K562 (cell line): ENCODE measurements around the gene TALDO1. TPM values are rescaled to one million over a fixed set of nuclear protein-coding genes. Genes with fewer than 3 reads are reported as not detected.

Experiments used
- BCL6 ChIP-seq: fragments of 250-450 bp; sonication (Bioruptor Pico); IDR thresholded peaks from 2 replicates; pipeline ENCODE4 v1.4.0; 2020
- CBX3 ChIP-seq, 2 experiments: IDR thresholded peaks; 1 replicate in 1 of 2; 2 replicates in 1 of 2; pipeline ENCODE4 v1.6.1; 2012; ENCODE audit warnings: inconsistent platforms in 2 of 2, low read length in 2 of 2, borderline replicate concordance in 1 of 2, control low read depth in 1 of 2
- CHD1 ChIP-seq: fragments of 200-600 bp; sonication (generic); IDR thresholded peaks from one replicate; pipeline ENCODE4 v1.6.1; 2012; ENCODE audit warnings: mild to moderate bottlenecking, moderate library complexity, low read length, inconsistent platforms
- ETV6 ChIP-seq, 3 experiments: fragments of 150-350 bp in 1 of 3; sonication (generic) in 1 of 3; formaldehyde crosslinking in 1 of 3; IDR thresholded peaks; 2 replicates each; pipeline versions ENCODE4 v1.6.1 to v1.8.0; 2014 to 2022; ENCODE audit warnings: borderline replicate concordance in 2 of 3, low read depth in 2 of 3, antibody characterized with exemption in 1 of 3, low read length in 1 of 3, mild to moderate bottlenecking in 1 of 3, missing genetic modification reagents in 1 of 3
- EWSR1 ChIP-seq: fragments of 450-650 bp; IDR thresholded peaks from 2 replicates; pipeline ENCODE4 v1.6.1; 2018; ENCODE audit warnings: borderline replicate concordance, mild to moderate bottlenecking, low read depth, moderate library complexity; ENCODE audit not compliant: partially characterized antibody
- HDAC1 ChIP-seq, 2 experiments: fragments of 450-650 bp; IDR thresholded peaks; 2 replicates each; pipeline ENCODE4 v1.6.1; 2016 to 2017; ENCODE audit warnings: inconsistent platforms in 1 of 2, mild to moderate bottlenecking in 1 of 2, moderate library complexity in 1 of 2
- KLF1 ChIP-seq: fragments of 450-650 bp; IDR thresholded peaks from 2 replicates; pipeline ENCODE4 v1.6.1; 2016; ENCODE audit warnings: missing genetic modification characterization, missing compliant biosample characterization
- MCM2 ChIP-seq: fragments of 450-650 bp; IDR thresholded peaks from 2 replicates; pipeline ENCODE4 v1.6.1; 2017; ENCODE audit warnings: low read depth, mild to moderate bottlenecking
- NR2C2 ChIP-seq, 2 experiments: fragments of 200-800 bp in 1 of 2; sonication (Bioruptor generic) in 1 of 2; sonication (generic) in 1 of 2; formaldehyde crosslinking in 1 of 2; IDR thresholded peaks; 2 replicates each; pipeline versions ENCODE4 v1.6.1 to v1.8.0; 2016 to 2022; ENCODE audit warnings: mild to moderate bottlenecking in 1 of 2, missing compliant biosample characterization in 1 of 2, missing genetic modification characterization in 1 of 2, missing genetic modification reagents in 1 of 2
- PHTF2 ChIP-seq: fragments of 250-450 bp; sonication (Bioruptor Pico); IDR thresholded peaks from 2 replicates; pipeline ENCODE4 v1.5.0; 2021; ENCODE audit warnings: mild to moderate bottlenecking
- PML ChIP-seq: IDR thresholded peaks from 2 replicates; pipeline ENCODE4 v1.6.1; 2012; ENCODE audit warnings: low read length, inconsistent platforms
- POLR2AphosphoS2 ChIP-seq: IDR thresholded peaks from 2 replicates; pipeline ENCODE4 v1.6.1; 2012; ENCODE audit warnings: low read length, improper control_type of control experiment
- PRMT5 ChIP-seq: sonication (generic); formaldehyde crosslinking; IDR thresholded peaks from 2 replicates; pipeline ENCODE4 v1.5.0; 2020; ENCODE audit warnings: missing genetic modification reagents
- PYGO2 ChIP-seq: fragments of 450-650 bp; IDR thresholded peaks from 2 replicates; pipeline ENCODE4 v1.6.1; 2016; ENCODE audit warnings: mild to moderate bottlenecking, missing genetic modification characterization, moderate library complexity, missing compliant biosample characterization
- RBM34 ChIP-seq: fragments of 200-400 bp; formaldehyde crosslinking; IDR thresholded peaks from 2 replicates; pipeline ENCODE4 v1.6.1; 2018; ENCODE audit warnings: low read length, borderline replicate concordance; ENCODE audit not compliant: insufficient read depth
- SLC30A9 ChIP-seq: fragments of 250-450 bp; sonication (Bioruptor Pico); IDR thresholded peaks from 2 replicates; pipeline ENCODE4 v1.8.0; 2022; ENCODE audit warnings: mild to moderate bottlenecking, moderate library complexity
- SMAD3 ChIP-seq: fragments of 450-650 bp; formaldehyde crosslinking; conservative IDR thresholded peaks from 2 replicates; pipeline ENCODE4 v1.4.0; 2020; ENCODE audit warnings: mild to moderate bottlenecking
- ZNF764 ChIP-seq: fragments of 250-450 bp; sonication (Bioruptor Pico); IDR thresholded peaks from 2 replicates; pipeline ENCODE4 v1.4.0; 2020; ENCODE audit warnings: low read depth, mild to moderate bottlenecking, moderate library complexity
- polyA plus RNA-seq, 8 experiments: library from polyadenylated mRNA; depleted of rRNA in 4 of 8; stranded (reverse) in 5 of 8; unstranded in 3 of 8; fragments of >200 nt; fragmentation: Nextera tagmentation in 2 of 8; fragmentation: Illumina TruSeq in 1 of 8; extraction: Ambion mirVana in 2 of 8; extraction: Trizol in 1 of 8; gene quantifications; 2 replicates each; pipeline versions ENCODE4 v1.2.1 to v1.2.3, GENCODE V29; 2011 to 2014; ENCODE audit warnings: inconsistent platforms in 1 of 8, missing spikeins in 1 of 8
- total RNA-seq, 7 experiments: library from RNA; depleted of rRNA in 6 of 7; stranded (reverse); fragments of >200 nt in 6 of 7; fragmentation: Illumina TruSeq in 2 of 7; extraction: Trizol in 2 of 7; gene quantifications; 2 replicates each; pipeline versions ENCODE4 v1.2.1 to v1.2.3, GENCODE V29; 2011 to 2021; ENCODE audit warnings: low replicate concordance in 1 of 7
- TF ChIP-seq, protein P1 (sequence below): IDR thresholded peaks from 2 replicates; pipeline ENCODE4 v1.6.1; 2011; ENCODE audit not compliant: insufficient read length; ENCODE audit errors: extremely low read depth
- TF ChIP-seq, protein P2 (sequence below), 2 experiments: fragments of 450-650 bp in 1 of 2; sonication (generic) in 1 of 2; formaldehyde crosslinking; conservative IDR thresholded peaks; 2 replicates each; pipeline versions ENCODE4 v1.4.0 to v1.8.1; 2020 to 2022; ENCODE audit warnings: mild to moderate bottlenecking in 1 of 2, missing genetic modification reagents in 1 of 2
- TF ChIP-seq, protein P3 (sequence below): sonication (generic); formaldehyde crosslinking; IDR thresholded peaks from 2 replicates; pipeline ENCODE4 v1.8.0; 2023; ENCODE audit warnings: missing genetic modification reagents, mild to moderate bottlenecking, borderline replicate concordance

Gene TALDO1
- total and polyA plus RNA-seq, 9 of the 15 experiments (the other 6 are each of a cell fraction or from before 2014, with no cell fraction given) = 260 to 541 (median 441) TPM

DNA sequence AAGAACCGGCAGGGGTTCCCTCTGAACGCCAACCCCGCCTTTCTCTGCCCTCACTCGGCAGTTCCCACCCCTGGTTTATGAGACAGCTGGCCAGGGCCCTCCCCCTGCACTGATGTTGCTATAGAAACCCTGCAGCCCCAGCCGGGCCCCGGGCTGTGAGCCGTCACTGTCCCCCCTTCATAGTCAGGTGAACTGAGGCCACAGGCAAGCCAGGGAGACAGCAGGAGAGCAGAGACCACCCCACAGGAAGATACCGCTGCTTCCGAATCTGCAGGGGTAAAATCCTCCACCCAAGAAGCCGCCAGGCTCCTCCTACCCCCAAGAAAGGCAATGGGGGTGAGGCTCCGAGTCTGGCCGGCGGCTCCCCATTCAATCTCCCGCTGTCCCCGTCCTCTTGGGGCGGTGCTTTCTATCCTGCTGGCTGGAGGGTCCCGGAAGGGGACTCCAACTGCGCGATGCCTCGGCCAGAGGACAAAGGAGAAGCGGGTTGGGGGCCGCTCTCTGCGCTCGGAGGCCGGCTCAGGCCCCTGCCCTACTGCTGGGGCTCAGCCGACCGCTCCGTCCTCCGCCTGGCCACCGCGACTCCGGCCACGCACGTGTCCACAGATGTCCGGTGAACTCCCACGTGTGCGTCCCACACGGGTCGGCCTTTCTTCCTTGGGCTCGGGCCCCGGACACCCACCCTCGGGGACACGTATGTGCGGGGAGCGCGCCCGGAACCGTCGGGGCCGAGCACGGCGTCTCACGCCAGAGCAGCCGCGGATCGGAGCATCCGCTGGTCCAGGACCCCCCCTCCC, 50.2 kb downstream of the TALDO1 start (continued):
- TF ChIP-seq SLC30A9 (no peak), HDAC1 (IDR thresholded peaks at IDR 0.05) (peak in 1 of 2 experiments; percentile 85; a peak in 2 of 4 replicates), PHTF2 (CRISPR knock-in tag) (no peak), KLF1 (tag) (no peak), PML (no peak), SMAD3 (CRISPR knock-in tag) (no peak), PYGO2 (no peak), EWSR1 (no peak), ETV6 (IDR thresholded peaks at IDR 0.05; ENCODE audit: borderline replicate concordance in 1 of 2, low read depth in 2 of 2, low read length in 1 of 2) (no peak), ETV6 (CRISPR knock-in tag; IDR thresholded peaks at IDR 0.05; ENCODE audit: borderline replicate concordance) (no peak), CBX3 (IDR thresholded peaks at IDR 0.05; ENCODE audit: borderline replicate concordance in 1 of 2, low read length in 2 of 2) (no peak), CHD1 (no peak), ZNF764 (no peak), POLR2AphosphoS2 (no peak), NR2C2 (CRISPR knock-in tag; IDR thresholded peaks at IDR 0.05) (no peak), NR2C2 (tag; IDR thresholded peaks at IDR 0.05) (no peak), BCL6 (no peak), MCM2 (no peak), RBM34 (no peak), PRMT5 (peak; percentile 59; the same call in 1 of the 2 replicates)
- TF ChIP-seq, protein P1, sequence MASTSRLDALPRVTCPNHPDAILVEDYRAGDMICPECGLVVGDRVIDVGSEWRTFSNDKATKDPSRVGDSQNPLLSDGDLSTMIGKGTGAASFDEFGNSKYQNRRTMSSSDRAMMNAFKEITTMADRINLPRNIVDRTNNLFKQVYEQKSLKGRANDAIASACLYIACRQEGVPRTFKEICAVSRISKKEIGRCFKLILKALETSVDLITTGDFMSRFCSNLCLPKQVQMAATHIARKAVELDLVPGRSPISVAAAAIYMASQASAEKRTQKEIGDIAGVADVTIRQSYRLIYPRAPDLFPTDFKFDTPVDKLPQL = no peak
- TF ChIP-seq, protein P2, sequence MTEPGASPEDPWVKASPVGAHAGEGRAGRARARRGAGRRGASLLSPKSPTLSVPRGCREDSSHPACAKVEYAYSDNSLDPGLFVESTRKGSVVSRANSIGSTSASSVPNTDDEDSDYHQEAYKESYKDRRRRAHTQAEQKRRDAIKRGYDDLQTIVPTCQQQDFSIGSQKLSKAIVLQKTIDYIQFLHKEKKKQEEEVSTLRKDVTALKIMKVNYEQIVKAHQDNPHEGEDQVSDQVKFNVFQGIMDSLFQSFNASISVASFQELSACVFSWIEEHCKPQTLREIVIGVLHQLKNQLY (CRISPR knock-in tag; conservative IDR thresholded peaks at IDR 0.05) = 0 out of 4 replicates have a peak, but pooled peaks of 1 of the 2 experiments have one; percentile 68
- TF ChIP-seq, protein P3, sequence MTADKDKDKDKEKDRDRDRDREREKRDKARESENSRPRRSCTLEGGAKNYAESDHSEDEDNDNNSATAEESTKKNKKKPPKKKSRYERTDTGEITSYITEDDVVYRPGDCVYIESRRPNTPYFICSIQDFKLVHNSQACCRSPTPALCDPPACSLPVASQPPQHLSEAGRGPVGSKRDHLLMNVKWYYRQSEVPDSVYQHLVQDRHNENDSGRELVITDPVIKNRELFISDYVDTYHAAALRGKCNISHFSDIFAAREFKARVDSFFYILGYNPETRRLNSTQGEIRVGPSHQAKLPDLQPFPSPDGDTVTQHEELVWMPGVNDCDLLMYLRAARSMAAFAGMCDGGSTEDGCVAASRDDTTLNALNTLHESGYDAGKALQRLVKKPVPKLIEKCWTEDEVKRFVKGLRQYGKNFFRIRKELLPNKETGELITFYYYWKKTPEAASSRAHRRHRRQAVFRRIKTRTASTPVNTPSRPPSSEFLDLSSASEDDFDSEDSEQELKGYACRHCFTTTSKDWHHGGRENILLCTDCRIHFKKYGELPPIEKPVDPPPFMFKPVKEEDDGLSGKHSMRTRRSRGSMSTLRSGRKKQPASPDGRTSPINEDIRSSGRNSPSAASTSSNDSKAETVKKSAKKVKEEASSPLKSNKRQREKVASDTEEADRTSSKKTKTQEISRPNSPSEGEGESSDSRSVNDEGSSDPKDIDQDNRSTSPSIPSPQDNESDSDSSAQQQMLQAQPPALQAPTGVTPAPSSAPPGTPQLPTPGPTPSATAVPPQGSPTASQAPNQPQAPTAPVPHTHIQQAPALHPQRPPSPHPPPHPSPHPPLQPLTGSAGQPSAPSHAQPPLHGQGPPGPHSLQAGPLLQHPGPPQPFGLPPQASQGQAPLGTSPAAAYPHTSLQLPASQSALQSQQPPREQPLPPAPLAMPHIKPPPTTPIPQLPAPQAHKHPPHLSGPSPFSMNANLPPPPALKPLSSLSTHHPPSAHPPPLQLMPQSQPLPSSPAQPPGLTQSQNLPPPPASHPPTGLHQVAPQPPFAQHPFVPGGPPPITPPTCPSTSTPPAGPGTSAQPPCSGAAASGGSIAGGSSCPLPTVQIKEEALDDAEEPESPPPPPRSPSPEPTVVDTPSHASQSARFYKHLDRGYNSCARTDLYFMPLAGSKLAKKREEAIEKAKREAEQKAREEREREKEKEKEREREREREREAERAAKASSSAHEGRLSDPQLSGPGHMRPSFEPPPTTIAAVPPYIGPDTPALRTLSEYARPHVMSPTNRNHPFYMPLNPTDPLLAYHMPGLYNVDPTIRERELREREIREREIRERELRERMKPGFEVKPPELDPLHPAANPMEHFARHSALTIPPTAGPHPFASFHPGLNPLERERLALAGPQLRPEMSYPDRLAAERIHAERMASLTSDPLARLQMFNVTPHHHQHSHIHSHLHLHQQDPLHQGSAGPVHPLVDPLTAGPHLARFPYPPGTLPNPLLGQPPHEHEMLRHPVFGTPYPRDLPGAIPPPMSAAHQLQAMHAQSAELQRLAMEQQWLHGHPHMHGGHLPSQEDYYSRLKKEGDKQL (CRISPR knock-in tag) = no peak
